GM19463 (cell line): ENCODE results near the gene ITPKB.
A peak's percentile ranks its signal among the peaks of the same experiment; 100 is the strongest.
"Not testable (repeated sequence)": the region's sequence is repeated elsewhere in the genome, so short reads cannot be mapped to it uniquely, and the experiment has no call there.

Source experiments
- ATAC-seq: cut with Tn5 transposase; IDR thresholded peaks from one replicate; pipeline ENCODE4 v1.9.1; 2021; ENCODE audit warnings: mild to moderate bottlenecking, moderate library complexity; ENCODE audit not compliant: unreplicated experiment

Gene ITPKB

DNA sequence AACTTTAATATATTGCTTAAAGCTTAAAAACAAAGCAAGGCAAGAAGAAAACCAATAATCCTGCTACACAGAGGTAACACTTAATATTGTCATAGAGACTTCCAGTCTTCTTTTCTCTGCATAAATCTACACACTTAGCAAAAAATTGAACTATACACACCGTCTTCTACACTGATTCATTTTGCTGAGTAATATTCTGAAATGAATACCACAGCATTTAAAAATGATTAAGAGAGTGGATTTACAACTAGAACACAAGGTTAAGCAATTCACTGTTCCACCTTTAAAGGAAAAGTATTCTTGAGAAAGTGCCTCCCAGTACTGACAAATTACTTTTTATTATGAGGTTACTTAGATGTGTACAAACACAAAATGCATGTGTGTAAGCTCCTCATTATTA, 22.2 kb upstream of the ITPKB start:
- ATAC-seq: no peak

- ATAC-seq: no peak
These were observed 15.9 kb upstream of the ITPKB start for GRCh38 chr1:226754793-226755533.

- no peak for ATAC-seq
These were observed 15.0 kb upstream of the ITPKB start for GRCh38 chr1:226754097-226754496.

GRCh38 chr1:226751703-226752102, 12.6 kb upstream of the ITPKB start:
- ATAC-seq: no peak

DNA sequence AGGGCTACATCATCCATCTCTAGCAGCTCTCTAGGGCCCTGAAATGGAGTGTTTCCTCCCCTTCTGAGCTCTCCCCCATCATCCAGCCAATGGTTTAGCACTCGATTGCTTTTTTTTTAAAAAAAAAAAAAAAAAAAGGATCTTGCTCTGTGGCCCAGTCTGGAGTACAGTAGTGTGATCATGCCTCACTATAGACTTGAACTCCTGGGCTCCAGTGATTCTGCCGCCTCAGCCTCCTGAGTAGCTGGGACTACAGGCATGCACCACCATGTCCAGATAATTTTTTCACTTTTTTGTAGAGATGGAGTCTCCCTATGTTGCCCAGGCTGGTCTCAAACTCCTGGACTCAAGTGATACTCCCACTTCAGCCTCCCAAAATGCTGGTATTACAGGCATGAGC, 12.1 kb upstream of the ITPKB start:
- no peak for ATAC-seq

GRCh38 chr1:226749467-226749866, 10.4 kb upstream of the ITPKB start:
- no peak for ATAC-seq

- no peak for ATAC-seq
These were observed 9.2 kb upstream of the ITPKB start for GRCh38 chr1:226748306-226748705.

GRCh38 chr1:226747519-226748263, 8.6 kb upstream of the ITPKB start:
- not testable (repeated sequence) for ATAC-seq

GRCh38 chr1:226743259-226743658, 4.2 kb upstream of the ITPKB start:
- no peak for ATAC-seq

- ATAC-seq: no peak
These were observed 1.9 kb upstream of the ITPKB start for GRCh38 chr1:226741009-226741408.

GRCh38 chr1:226739696-226740065, 599 bp upstream of the ITPKB start:
- no peak for ATAC-seq

DNA sequence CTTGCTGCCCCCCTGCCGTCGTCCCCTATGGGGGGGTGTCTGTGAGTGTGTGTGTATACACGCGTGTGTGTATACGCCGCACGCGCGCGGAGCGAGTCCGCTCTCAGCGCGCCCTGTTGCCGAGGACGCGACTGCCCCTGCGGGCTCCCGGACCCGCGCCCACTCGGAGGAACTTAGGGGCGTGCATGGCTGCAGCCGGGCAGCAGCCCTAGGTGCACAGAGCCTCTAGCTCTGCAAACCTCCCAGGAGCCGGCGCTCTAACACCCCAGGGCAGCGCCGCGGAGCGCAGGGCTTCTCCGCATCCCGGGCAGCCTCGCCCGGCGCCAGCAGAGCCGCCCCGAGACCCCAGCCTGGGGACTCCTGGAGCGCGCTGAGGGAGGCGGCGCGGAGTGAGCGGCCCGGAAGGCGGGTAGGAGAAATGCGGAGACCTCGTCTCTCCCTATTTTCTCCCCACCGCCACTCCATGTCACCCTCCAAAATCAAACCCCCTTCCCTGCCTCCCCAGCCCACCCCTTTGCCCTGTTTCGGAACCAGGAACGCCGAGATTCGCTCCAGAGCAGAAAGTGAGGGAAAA, 574 bp downstream of the ITPKB start:
- no peak for ATAC-seq

DNA sequence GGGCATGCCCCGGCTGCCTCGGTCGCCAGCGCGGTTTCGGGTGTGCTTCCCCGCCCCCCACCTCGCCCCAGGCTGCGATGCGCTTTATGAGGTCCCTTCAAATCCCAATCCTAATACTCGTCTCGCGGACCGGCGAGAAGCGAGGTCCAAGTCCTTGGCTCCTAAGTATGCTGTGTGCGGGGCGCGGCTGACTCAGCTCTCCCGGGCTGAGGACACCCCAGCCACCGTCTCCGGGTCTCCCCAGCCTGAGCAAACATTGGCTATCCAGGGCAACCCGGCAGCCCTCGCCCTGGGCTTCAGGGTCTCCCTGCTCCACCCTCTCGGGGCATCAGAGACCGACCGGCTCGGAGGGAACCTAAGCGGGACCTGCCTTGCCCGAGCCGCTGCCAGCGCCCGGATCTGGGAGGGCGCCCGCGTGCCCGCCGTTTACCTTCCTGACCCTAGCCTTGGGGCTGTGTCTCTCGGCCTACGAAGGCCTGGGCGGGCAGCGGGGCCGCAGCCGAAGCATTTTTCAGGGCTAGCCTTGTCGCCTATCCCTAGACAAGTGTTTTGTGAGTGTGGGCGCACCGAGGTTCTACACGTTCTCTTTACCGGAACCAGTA, 1.2 kb downstream of the ITPKB start:
- no peak for ATAC-seq

DNA sequence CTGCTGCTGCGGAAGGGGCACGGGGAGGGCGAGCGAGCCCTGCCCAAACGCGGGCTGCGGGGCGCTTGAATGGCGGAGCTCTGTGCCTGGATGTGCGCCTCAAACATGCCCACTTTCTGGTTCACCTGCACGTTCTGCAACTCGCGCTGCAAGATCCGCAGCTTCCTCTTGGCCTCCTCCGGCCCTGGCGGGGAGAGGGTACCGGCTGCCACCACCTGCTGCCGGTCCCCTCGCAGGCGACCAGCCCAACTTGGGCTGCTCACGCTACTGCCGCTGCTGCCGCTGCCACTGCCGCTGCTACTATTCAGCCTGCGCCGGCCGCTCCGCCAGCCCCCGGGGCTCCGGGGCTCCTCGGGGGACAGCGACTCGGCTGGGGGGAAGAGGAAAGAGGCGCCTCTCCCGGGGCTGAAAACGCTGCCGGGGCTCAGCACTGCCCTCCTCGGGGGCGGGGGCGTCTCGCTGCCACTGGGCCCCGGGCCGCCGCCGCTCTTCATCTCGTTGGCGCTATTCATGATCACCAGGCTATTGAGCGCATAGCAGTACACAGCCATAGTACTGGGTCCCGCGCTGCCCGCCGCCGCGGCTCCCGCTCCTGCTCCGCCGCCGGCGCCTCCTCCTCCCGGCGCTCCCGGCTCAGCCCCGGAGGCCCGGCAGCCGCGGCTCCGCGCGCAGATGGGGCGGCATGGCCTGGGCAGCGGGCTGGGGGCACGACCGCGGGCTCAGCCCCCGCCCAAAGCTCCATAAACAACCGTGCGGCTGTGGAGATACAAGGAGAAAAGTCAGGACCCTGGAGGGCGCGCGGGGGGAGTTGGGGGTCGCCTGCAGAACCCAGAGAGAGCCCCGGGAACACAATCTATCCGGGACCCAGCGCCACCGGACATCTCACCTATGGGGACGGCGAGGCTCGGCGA, 1.9 kb downstream of the ITPKB start:
- peak; percentile 45 for ATAC-seq

DNA sequence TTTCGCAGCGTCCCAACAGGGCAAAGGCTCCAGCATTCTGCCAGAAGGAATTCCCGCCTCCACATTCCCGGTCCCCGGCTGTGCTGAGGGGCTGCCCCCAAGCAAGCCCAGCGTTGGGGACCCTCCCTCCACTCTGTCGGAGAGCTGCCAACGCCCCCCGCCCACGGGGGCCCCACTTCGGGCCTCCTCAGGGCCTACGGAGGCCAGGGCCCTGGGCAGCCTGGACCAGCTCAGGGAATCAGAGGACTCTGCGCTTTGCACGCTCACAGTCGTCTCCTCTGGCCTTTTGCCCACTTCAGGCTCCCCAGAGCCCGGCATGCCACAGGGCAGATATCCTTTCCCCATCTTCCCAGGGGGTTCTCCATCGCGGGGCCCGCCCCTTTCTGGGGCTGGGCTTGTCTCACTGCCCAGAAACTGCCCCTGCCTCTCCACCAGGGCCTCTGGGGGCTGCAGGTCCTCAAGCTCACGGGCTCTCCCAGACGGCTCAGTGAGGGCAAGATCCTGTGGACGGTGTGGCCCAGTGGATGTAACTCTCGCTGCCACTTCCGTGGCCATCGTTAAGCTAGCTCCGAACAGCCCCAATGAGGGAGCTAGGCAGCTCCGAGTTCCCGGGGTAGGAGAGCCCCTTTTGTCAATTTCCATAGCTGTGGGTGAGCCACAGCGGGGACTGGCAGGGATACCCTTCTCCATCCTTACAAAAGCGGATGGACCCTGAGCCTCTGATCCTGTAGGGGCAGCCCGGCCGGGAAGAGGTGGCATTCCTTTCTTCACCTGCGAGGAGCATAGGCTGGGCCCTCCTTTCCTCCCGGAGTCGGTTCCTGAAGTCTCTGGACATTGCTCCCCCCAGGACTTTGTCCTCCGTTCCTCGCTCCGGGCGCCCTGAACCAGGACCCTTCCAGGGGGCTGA, 2.8 kb downstream of the ITPKB start:
- no peak for ATAC-seq

- no peak for ATAC-seq
These were observed 3.5 kb downstream of the ITPKB start for GRCh38 chr1:226735576-226735975.

GRCh38 chr1:226734611-226735153, 4.4 kb downstream of the ITPKB start:
- ATAC-seq: no peak

DNA sequence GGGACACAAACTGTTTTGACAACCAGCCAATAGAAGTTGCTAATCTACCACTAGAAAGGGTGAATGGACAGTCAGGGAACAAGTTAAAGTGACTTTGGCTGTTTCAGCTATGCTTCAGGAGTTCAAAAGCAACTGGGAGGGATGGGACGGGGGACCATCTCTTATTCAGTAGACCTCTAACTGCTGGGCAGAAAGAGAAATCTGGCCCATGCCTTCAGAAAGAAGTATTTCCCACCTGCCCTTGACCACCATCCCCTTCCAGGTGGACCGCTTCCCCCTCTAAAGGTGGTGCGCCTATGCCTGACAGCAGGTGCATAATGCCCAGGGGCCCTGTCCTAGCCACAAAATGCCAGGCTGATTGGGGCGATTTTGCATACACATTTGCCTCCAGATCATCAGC, 5.2 kb downstream of the ITPKB start:
- no peak for ATAC-seq

- ATAC-seq: no peak
These were observed 5.8 kb downstream of the ITPKB start for GRCh38 chr1:226733304-226733703.
